Measurements from ENCODE around the gene GPR33. TPM values are rescaled to one million over a fixed set of nuclear protein-coding genes. Genes with fewer than 3 reads are reported as not detected.
A peak's percentile ranks its signal among the peaks of the same experiment; 100 is the strongest.

The GPR33 gene
- polyA plus RNA-seq: 0.03 TPM
- long read RNA-seq, donor 1: 0 reads
- long read RNA-seq, donor 2: 0 reads
- long read RNA-seq, donor 3: 0 reads
- long read RNA-seq, donor 4: 0 reads
- long read RNA-seq, donor 5: 0 reads
- long read RNA-seq, donor 6: 0 reads
- long read RNA-seq, donor 7: 0 reads
- long read RNA-seq, donor 8: 0 reads
- long read RNA-seq, donor 9: 0 reads
- long read RNA-seq, donor 10: 0 reads
- long read RNA-seq, donor 11: 0 reads

- WGBS (ENCODE audit: insufficient coverage, low lambda C conversion rate): no CpG with 5 or more reads among the region's 1 CpG
Measured at GRCh38 chr14:31487886-31488285, at the start of gene GPR33. Gene GPR33, minus strand, starts transcription at chr14:31488039. Its CDS starts 4,074 bp downstream, at chr14:31483965.

GRCh38 chr14:31536201-31536960 is 48.5 kb upstream of the GPR33 start:
- H3K9me3 ChIP-seq (ENCODE audit: control insufficient read depth, low read depth, low read length): no peaks in the 10 kb centered on the region
- DNase-seq: no peak
- WGBS (ENCODE audit: insufficient coverage, low lambda C conversion rate): no CpG with 5 or more reads among the region's 5 CpGs
- no peaks in the 10 kb centered on the region for H3K27me3 ChIP-seq (ENCODE audit: control insufficient read depth, insufficient read depth, low read length)
- H3K36me3 ChIP-seq (ENCODE audit: control insufficient read depth, insufficient read depth, low read length): no peaks in the 10 kb centered on the region
- H3K27ac ChIP-seq (ENCODE audit: low read length): no peak overlapping the region
- H3K4me3 ChIP-seq (ENCODE audit: low read length): no peak overlapping the region
- no peaks in the 10 kb centered on the region for H3K4me1 ChIP-seq (ENCODE audit: control insufficient read depth, insufficient read depth, low read length)

More at GRCh38 chr14:31487886-31488285, at the start of gene GPR33:
- H3K27ac ChIP-seq (ENCODE audit: low read length): no peak within 1 kb of the TSS
- DNase-seq: no peak
- H3K4me1 ChIP-seq (ENCODE audit: control insufficient read depth, insufficient read depth, low read length): no peaks in the 10 kb centered on the region
- peaks cover 1% of the 10 kb centered on the region for H3K9me3 ChIP-seq (ENCODE audit: control insufficient read depth, low read depth, low read length)
- H3K4me3 ChIP-seq (ENCODE audit: low read length): no peak within 1 kb of the TSS
- H3K27me3 ChIP-seq (ENCODE audit: control insufficient read depth, insufficient read depth, low read length): no peaks in the 10 kb centered on the region
- no peaks in the 10 kb centered on the region for H3K36me3 ChIP-seq (ENCODE audit: control insufficient read depth, insufficient read depth, low read length)

- H3K9me3 ChIP-seq (ENCODE audit: control insufficient read depth, low read depth, low read length): peaks cover 6% of the 10 kb centered on the region
- no peak overlapping the region for H3K27ac ChIP-seq (ENCODE audit: low read length)
- no peaks in the 10 kb centered on the region for H3K36me3 ChIP-seq (ENCODE audit: control insufficient read depth, insufficient read depth, low read length)
- H3K4me3 ChIP-seq (ENCODE audit: low read length): no peak overlapping the region
- no peak for DNase-seq
- no peaks in the 10 kb centered on the region for H3K4me1 ChIP-seq (ENCODE audit: control insufficient read depth, insufficient read depth, low read length)
- WGBS (ENCODE audit: insufficient coverage, low lambda C conversion rate): 63% methylated on average over 5 of the region's 7 CpGs
- H3K27me3 ChIP-seq (ENCODE audit: control insufficient read depth, insufficient read depth, low read length): no peaks in the 10 kb centered on the region
Measured at GRCh38 chr14:31530136-31530535, 42.3 kb upstream of the GPR33 start.

GRCh38 chr14:31529053-31529452 is 41.2 kb upstream of the GPR33 start:
- Histone ChIP-seq H3K4me1 (ENCODE audit: control insufficient read depth, insufficient read depth, low read length) (no peaks in the 10 kb centered on the region), H3K4me3 (ENCODE audit: low read length) (no peak overlapping the region), H3K27ac (ENCODE audit: low read length) (no peak overlapping the region), H3K36me3 (ENCODE audit: control insufficient read depth, insufficient read depth, low read length) (no peaks in the 10 kb centered on the region), H3K27me3 (ENCODE audit: control insufficient read depth, insufficient read depth, low read length) (no peaks in the 10 kb centered on the region), H3K9me3 (ENCODE audit: control insufficient read depth, low read depth, low read length) (peaks cover 6% of the 10 kb centered on the region)
- WGBS (ENCODE audit: insufficient coverage, low lambda C conversion rate): no CpG with 5 or more reads among the region's 1 CpG
- DNase-seq: no peak

- Histone ChIP-seq H3K27me3 (ENCODE audit: control insufficient read depth, insufficient read depth, low read length) (no peaks in the 10 kb centered on the region), H3K9me3 (ENCODE audit: control insufficient read depth, low read depth, low read length) (peaks cover 6% of the 10 kb centered on the region), H3K4me1 (ENCODE audit: control insufficient read depth, insufficient read depth, low read length) (no peaks in the 10 kb centered on the region), H3K27ac (ENCODE audit: low read length) (no peak overlapping the region), H3K36me3 (ENCODE audit: control insufficient read depth, insufficient read depth, low read length) (no peaks in the 10 kb centered on the region), H3K4me3 (ENCODE audit: low read length) (no peak overlapping the region)
- DNase-seq: no peak
- WGBS (ENCODE audit: insufficient coverage, low lambda C conversion rate): no CpG with 5 or more reads among the region's 8 CpGs
Measured at GRCh38 chr14:31527546-31527945, 39.7 kb upstream of the GPR33 start.

- WGBS (ENCODE audit: insufficient coverage, low lambda C conversion rate): no CpG with 5 or more reads among the region's 33 CpGs
- no peaks in the 10 kb centered on the region for H3K4me1 ChIP-seq (ENCODE audit: control insufficient read depth, insufficient read depth, low read length)
- peaks cover 6% of the 10 kb centered on the region for H3K9me3 ChIP-seq (ENCODE audit: control insufficient read depth, low read depth, low read length)
- no peaks in the 10 kb centered on the region for H3K36me3 ChIP-seq (ENCODE audit: control insufficient read depth, insufficient read depth, low read length)
- no peak overlapping the region for H3K27ac ChIP-seq (ENCODE audit: low read length)
- no peak for DNase-seq
- no peaks in the 10 kb centered on the region for H3K27me3 ChIP-seq (ENCODE audit: control insufficient read depth, insufficient read depth, low read length)
- no peak overlapping the region for H3K4me3 ChIP-seq (ENCODE audit: low read length)
Measured at GRCh38 chr14:31527087-31527486, 39.2 kb upstream of the GPR33 start.

- Histone ChIP-seq H3K4me1 (ENCODE audit: control insufficient read depth, insufficient read depth, low read length) (no peaks in the 10 kb centered on the region), H3K4me3 (ENCODE audit: low read length) (no peak overlapping the region), H3K9me3 (ENCODE audit: control insufficient read depth, low read depth, low read length) (no peaks in the 10 kb centered on the region), H3K36me3 (ENCODE audit: control insufficient read depth, insufficient read depth, low read length) (no peaks in the 10 kb centered on the region), H3K27me3 (ENCODE audit: control insufficient read depth, insufficient read depth, low read length) (no peaks in the 10 kb centered on the region), H3K27ac (ENCODE audit: low read length) (no peak overlapping the region)
- DNase-seq: no peak
- WGBS (ENCODE audit: insufficient coverage, low lambda C conversion rate): 86% methylated on average over 1 of the region's 1 CpG
Measured at GRCh38 chr14:31510855-31511254, 23.0 kb upstream of the GPR33 start.

- H3K4me1 ChIP-seq (ENCODE audit: control insufficient read depth, insufficient read depth, low read length): no peaks in the 10 kb centered on the region
- no peak for DNase-seq
- H3K4me3 ChIP-seq (ENCODE audit: low read length): no peak overlapping the region
- no peak overlapping the region for H3K27ac ChIP-seq (ENCODE audit: low read length)
- no peaks in the 10 kb centered on the region for H3K27me3 ChIP-seq (ENCODE audit: control insufficient read depth, insufficient read depth, low read length)
- no peaks in the 10 kb centered on the region for H3K36me3 ChIP-seq (ENCODE audit: control insufficient read depth, insufficient read depth, low read length)
- H3K9me3 ChIP-seq (ENCODE audit: control insufficient read depth, low read depth, low read length): no peaks in the 10 kb centered on the region
Measured at GRCh38 chr14:31510222-31510621, 22.4 kb upstream of the GPR33 start.

- no peaks in the 10 kb centered on the region for H3K36me3 ChIP-seq (ENCODE audit: control insufficient read depth, insufficient read depth, low read length)
- no peaks in the 10 kb centered on the region for H3K4me1 ChIP-seq (ENCODE audit: control insufficient read depth, insufficient read depth, low read length)
- WGBS (ENCODE audit: insufficient coverage, low lambda C conversion rate): no CpG with 5 or more reads among the region's 5 CpGs
- H3K27ac ChIP-seq (ENCODE audit: low read length): no peak overlapping the region
- no peaks in the 10 kb centered on the region for H3K9me3 ChIP-seq (ENCODE audit: control insufficient read depth, low read depth, low read length)
- H3K27me3 ChIP-seq (ENCODE audit: control insufficient read depth, insufficient read depth, low read length): no peaks in the 10 kb centered on the region
- no peak for DNase-seq
- no peak overlapping the region for H3K4me3 ChIP-seq (ENCODE audit: low read length)
Measured at GRCh38 chr14:31508135-31508534, 20.3 kb upstream of the GPR33 start.

- peak in 1 of 2 donors; percentile 16 for DNase-seq
- H3K9me3 ChIP-seq (ENCODE audit: control insufficient read depth, low read depth, low read length): no peaks in the 10 kb centered on the region
- no peaks in the 10 kb centered on the region for H3K4me1 ChIP-seq (ENCODE audit: control insufficient read depth, insufficient read depth, low read length)
- no peak overlapping the region for H3K4me3 ChIP-seq (ENCODE audit: low read length)
- no CpG with 5 or more reads among the region's 1 CpG for WGBS (ENCODE audit: insufficient coverage, low lambda C conversion rate)
- H3K27ac ChIP-seq (ENCODE audit: low read length): no peak overlapping the region
- no peaks in the 10 kb centered on the region for H3K36me3 ChIP-seq (ENCODE audit: control insufficient read depth, insufficient read depth, low read length)
- H3K27me3 ChIP-seq (ENCODE audit: control insufficient read depth, insufficient read depth, low read length): no peaks in the 10 kb centered on the region
Measured at GRCh38 chr14:31505411-31505810, 17.6 kb upstream of the GPR33 start.

GRCh38 chr14:31501870-31502269 is 14.0 kb upstream of the GPR33 start:
- no peaks in the 10 kb centered on the region for H3K4me1 ChIP-seq (ENCODE audit: control insufficient read depth, insufficient read depth, low read length)
- DNase-seq: no peak
- WGBS (ENCODE audit: insufficient coverage, low lambda C conversion rate): no CpG with 5 or more reads among the region's 2 CpGs
- no peaks in the 10 kb centered on the region for H3K36me3 ChIP-seq (ENCODE audit: control insufficient read depth, insufficient read depth, low read length)
- H3K27ac ChIP-seq (ENCODE audit: low read length): no peak overlapping the region
- no peaks in the 10 kb centered on the region for H3K9me3 ChIP-seq (ENCODE audit: control insufficient read depth, low read depth, low read length)
- no peak overlapping the region for H3K4me3 ChIP-seq (ENCODE audit: low read length)
- H3K27me3 ChIP-seq (ENCODE audit: control insufficient read depth, insufficient read depth, low read length): no peaks in the 10 kb centered on the region
